OCI-LY3 (cell line): Measurements from ENCODE around the gene RAB24.

Experiments
- EZH2phosphoT487 ChIP-seq: fragments of 200-600 bp; shearing (Covaris generic); IDR thresholded peaks from 2 replicates; pipeline ENCODE4 v1.6.1; 2018; ENCODE audit warnings: antibody characterized with exemption, mixed run types, low read depth
- TF ChIP-seq, protein P1 (sequence below): fragments of 200-600, 300-600 bp; sonication (generic); IDR thresholded peaks from 2 replicates; pipeline ENCODE4 v1.5.1; 2014; ENCODE audit warnings: antibody characterized with exemption, low read length, low read depth

DNA sequence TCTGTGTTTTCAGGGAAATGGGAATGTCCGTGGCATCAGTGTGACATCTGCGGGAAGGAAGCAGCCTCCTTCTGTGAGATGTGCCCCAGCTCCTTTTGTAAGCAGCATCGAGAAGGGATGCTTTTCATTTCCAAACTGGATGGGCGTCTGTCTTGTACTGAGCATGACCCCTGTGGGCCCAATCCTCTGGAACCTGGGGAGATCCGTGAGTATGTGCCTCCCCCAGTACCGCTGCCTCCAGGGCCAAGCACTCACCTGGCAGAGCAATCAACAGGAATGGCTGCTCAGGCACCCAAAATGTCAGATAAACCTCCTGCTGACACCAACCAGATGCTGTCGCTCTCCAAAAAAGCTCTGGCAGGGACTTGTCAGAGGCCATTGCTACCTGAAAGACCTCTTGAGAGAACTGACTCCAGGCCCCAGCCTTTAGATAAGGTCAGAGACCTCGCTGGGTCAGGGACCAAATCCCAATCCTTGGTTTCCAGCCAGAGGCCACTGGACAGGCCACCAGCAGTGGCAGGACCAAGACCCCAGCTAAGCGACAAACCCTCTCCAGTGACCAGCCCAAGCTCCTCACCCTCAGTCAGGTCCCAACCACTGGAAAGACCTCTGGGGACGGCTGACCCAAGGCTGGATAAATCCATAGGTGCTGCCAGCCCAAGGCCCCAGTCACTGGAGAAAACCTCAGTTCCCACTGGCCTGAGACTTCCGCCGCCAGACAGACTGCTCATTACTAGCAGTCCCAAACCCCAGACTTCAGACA, 9.5 kb downstream of the RAB24 start:
- TF ChIP-seq, protein P1, sequence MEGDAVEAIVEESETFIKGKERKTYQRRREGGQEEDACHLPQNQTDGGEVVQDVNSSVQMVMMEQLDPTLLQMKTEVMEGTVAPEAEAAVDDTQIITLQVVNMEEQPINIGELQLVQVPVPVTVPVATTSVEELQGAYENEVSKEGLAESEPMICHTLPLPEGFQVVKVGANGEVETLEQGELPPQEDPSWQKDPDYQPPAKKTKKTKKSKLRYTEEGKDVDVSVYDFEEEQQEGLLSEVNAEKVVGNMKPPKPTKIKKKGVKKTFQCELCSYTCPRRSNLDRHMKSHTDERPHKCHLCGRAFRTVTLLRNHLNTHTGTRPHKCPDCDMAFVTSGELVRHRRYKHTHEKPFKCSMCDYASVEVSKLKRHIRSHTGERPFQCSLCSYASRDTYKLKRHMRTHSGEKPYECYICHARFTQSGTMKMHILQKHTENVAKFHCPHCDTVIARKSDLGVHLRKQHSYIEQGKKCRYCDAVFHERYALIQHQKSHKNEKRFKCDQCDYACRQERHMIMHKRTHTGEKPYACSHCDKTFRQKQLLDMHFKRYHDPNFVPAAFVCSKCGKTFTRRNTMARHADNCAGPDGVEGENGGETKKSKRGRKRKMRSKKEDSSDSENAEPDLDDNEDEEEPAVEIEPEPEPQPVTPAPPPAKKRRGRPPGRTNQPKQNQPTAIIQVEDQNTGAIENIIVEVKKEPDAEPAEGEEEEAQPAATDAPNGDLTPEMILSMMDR: no peak
- no peak for TF ChIP-seq EZH2phosphoT487
